Neuronal stem cell (in vitro differentiated cells): ENCODE measurements around the gene CCDC201.
"Not testable (repeated sequence)": the region's sequence is repeated elsewhere in the genome, so short reads cannot be mapped to it uniquely, and the experiment has no call there.

Source experiments
- DNase-seq: peaks from one replicate; pipeline ENCODE4 v3.0.0-alpha.2; 2013; ENCODE audit warnings: low spot score
- H2AFZ ChIP-seq: one replicate; pipeline ENCODE4 v1.6.1; 2013; ENCODE audit warnings: mild to moderate bottlenecking, low read length, inconsistent platforms
- H2AK5ac ChIP-seq: 2 replicates; pipeline ENCODE4 v1.6.1; 2013; ENCODE audit warnings: low read depth, mild to moderate bottlenecking, inconsistent platforms, low read length, moderate library complexity, mixed read lengths
- H2BK120ac ChIP-seq: 2 replicates; pipeline ENCODE4 v1.6.1; 2013; ENCODE audit warnings: low read depth, mild to moderate bottlenecking, inconsistent platforms, low read length, moderate library complexity, mixed read lengths
- H2BK12ac ChIP-seq: one replicate; pipeline ENCODE4 v1.6.1; 2013; ENCODE audit warnings: low read length, inconsistent platforms
- H2BK15ac ChIP-seq: 2 replicates; pipeline ENCODE4 v1.6.1; 2013; ENCODE audit warnings: mild to moderate bottlenecking, low read length, inconsistent platforms, mixed read lengths
- H2BK5ac ChIP-seq: one replicate; pipeline ENCODE4 v1.6.1; 2013; ENCODE audit warnings: inconsistent platforms, mild to moderate bottlenecking, low read length, moderate library complexity
- H3K14ac ChIP-seq: one replicate; pipeline ENCODE4 v1.6.1; 2013; ENCODE audit warnings: low read length, inconsistent platforms
- H3K18ac ChIP-seq: 2 replicates; pipeline ENCODE4 v1.6.1; 2013; ENCODE audit warnings: low read length, inconsistent platforms
- H3K23ac ChIP-seq: 2 replicates; pipeline ENCODE4 v1.6.1; 2013; ENCODE audit warnings: low read depth, mild to moderate bottlenecking, mixed read lengths, low read length, inconsistent platforms; ENCODE audit not compliant: poor library complexity
- H3K27ac ChIP-seq: replicated peaks from 3 replicates; pipeline ENCODE4 v1.5.1; 2013; ENCODE audit warnings: low read length, inconsistent platforms
- H3K27me3 ChIP-seq, 3 experiments: 2 replicates each; pipeline ENCODE4 v1.6.1; 2013; ENCODE audit warnings: low read length in 3 of 3, mild to moderate bottlenecking in 2 of 3, inconsistent platforms in 1 of 3, low read depth in 1 of 3, mixed read lengths in 1 of 3, moderate library complexity in 1 of 3; ENCODE audit not compliant: control insufficient read depth in 3 of 3, insufficient read depth in 3 of 3
- H3K36me3 ChIP-seq, 2 donors: replicated peaks in 1 of 2; 2 replicates each; pipeline ENCODE4 v1.6.1; 2013; ENCODE audit warnings: low read length in 2 of 2; ENCODE audit not compliant: control insufficient read depth in 2 of 2, insufficient read depth in 2 of 2
- H3K4ac ChIP-seq: 2 replicates; pipeline ENCODE4 v1.6.1; 2013; ENCODE audit warnings: inconsistent platforms, mild to moderate bottlenecking, low read length, moderate library complexity
- H3K4me1 ChIP-seq, 2 donors: 1 replicate in 1 of 2; 2 replicates in 1 of 2; pipeline ENCODE4 v1.6.1; 2013; ENCODE audit warnings: low read length in 2 of 2, low read depth in 1 of 2; ENCODE audit not compliant: control insufficient read depth in 2 of 2, insufficient read depth in 1 of 2
- H3K4me2 ChIP-seq: one replicate; pipeline ENCODE4 v1.6.1; 2013; ENCODE audit warnings: mild to moderate bottlenecking, low read length, inconsistent platforms; ENCODE audit not compliant: insufficient read depth, poor library complexity, severe bottlenecking
- H3K4me3 ChIP-seq, 2 donors: 2 replicates each; pipeline ENCODE4 v1.5.1; 2013; ENCODE audit warnings: low read length in 2 of 2, mild to moderate bottlenecking in 2 of 2, inconsistent platforms in 1 of 2, moderate library complexity in 1 of 2
- H3K79me1 ChIP-seq: one replicate; pipeline ENCODE4 v1.6.1; 2013; ENCODE audit warnings: low read depth, mild to moderate bottlenecking, inconsistent platforms, low read length, moderate library complexity
- H3K9ac ChIP-seq: one replicate; pipeline ENCODE4 v1.6.1; 2013; ENCODE audit warnings: mild to moderate bottlenecking, low read depth, low read length, inconsistent platforms; ENCODE audit not compliant: poor library complexity
- H3K9me3 ChIP-seq, 2 donors: replicated peaks in 1 of 2; 2 replicates each; pipeline versions ENCODE3 to v1.6.1; 2013; ENCODE audit warnings: low read length in 2 of 2, mild to moderate bottlenecking in 2 of 2, inconsistent platforms in 1 of 2, low read depth in 1 of 2, mixed read lengths in 1 of 2, moderate library complexity in 1 of 2; ENCODE audit not compliant: control insufficient read depth in 2 of 2, insufficient read depth in 1 of 2
- H4K8ac ChIP-seq: one replicate; pipeline ENCODE4 v1.6.1; 2013; ENCODE audit warnings: low read depth, mild to moderate bottlenecking, inconsistent platforms, low read length, moderate library complexity
- H4K91ac ChIP-seq: one replicate; pipeline ENCODE4 v1.6.1; 2013; ENCODE audit warnings: low read length, low read depth, mild to moderate bottlenecking, inconsistent platforms; ENCODE audit not compliant: poor library complexity
- WGBS, 2 donors: extraction: QIAGEN DNeasy Blood & Tissue Kit; methylation state at CpG; one replicate each; pipeline ENCODE4 v1.1.7; 2013; ENCODE audit warnings: missing lambda C conversion rate in 2 of 2, mixed read lengths in 1 of 2; ENCODE audit not compliant: insufficient read length in 2 of 2, insufficient replicate concordance in 1 of 2; ENCODE audit errors: extremely low coverage in 2 of 2; 5-methylcytosine and 5-hydroxymethylcytosine counted together

Gene CCDC201

DNA sequence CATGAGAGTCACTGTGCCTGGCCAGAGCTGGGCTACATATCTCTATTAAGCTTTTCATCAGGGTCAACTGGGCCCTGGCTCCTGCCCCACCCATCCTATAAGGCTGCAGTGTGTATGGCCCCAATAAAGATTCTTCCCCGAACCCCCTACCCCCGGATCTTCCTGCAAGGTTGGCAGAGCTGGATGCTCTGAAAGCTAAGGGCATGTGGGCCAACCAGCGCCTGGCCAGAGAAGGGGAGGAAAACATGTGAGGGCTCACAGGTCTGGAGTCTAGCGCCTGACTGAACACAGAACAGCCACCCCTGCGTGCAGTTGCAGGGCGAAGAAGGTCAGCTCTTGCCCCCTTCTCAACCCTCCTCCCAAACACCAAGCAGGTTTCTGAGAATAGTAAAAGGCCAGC lies 24.1 kb downstream of the CCDC201 start:
- not testable (repeated sequence) for H2BK5ac ChIP-seq, H3K4me1 ChIP-seq, H3K4me2 ChIP-seq, H3K36me3 ChIP-seq, H3K4ac ChIP-seq, H3K27ac ChIP-seq, H3K23ac ChIP-seq, H3K9me3 ChIP-seq, H3K79me1 ChIP-seq, H3K4me3 ChIP-seq, H2AK5ac ChIP-seq, H2BK12ac ChIP-seq, H3K9ac ChIP-seq, H2BK15ac ChIP-seq, H2AFZ ChIP-seq, H4K91ac ChIP-seq, H4K8ac ChIP-seq, H3K14ac ChIP-seq, H2BK120ac ChIP-seq, DNase-seq, H3K27me3 ChIP-seq, H3K18ac ChIP-seq
- WGBS, 2 donors: no CpG with 5 or more reads among the region's 6 CpGs

DNA sequence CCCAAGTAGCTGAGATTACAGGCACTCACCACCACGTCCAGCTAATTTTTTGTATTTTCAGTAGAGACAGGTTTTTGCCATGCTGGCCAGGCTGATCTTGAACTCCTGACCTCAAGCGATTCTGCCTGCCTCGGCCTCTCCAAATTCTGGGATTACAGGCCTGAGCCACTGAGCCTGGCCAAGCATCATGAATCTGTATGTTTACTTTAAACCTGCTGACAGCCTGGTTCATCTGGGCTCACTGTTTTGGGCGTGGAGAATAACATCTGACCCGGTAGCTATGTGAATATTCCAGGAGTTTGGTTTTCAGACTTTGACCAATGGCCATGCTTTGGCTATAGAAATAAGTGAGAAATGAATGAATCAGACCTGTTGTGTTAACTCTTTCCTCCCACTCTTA lies 26.3 kb downstream of the CCDC201 start:
- H3K9ac ChIP-seq, H3K9me3 ChIP-seq, H4K91ac ChIP-seq, H2AK5ac ChIP-seq, H2BK15ac ChIP-seq, H3K14ac ChIP-seq, H3K27ac ChIP-seq, H3K27me3 ChIP-seq, H2BK120ac ChIP-seq, DNase-seq, H3K4me2 ChIP-seq, H2BK12ac ChIP-seq, H3K4me3 ChIP-seq, H2AFZ ChIP-seq, H4K8ac ChIP-seq, H3K79me1 ChIP-seq, H3K23ac ChIP-seq, H3K18ac ChIP-seq, H3K4ac ChIP-seq, H3K36me3 ChIP-seq, H3K4me1 ChIP-seq, H2BK5ac ChIP-seq: not testable (repeated sequence)
- no CpG with 5 or more reads among the region's 5 CpGs for WGBS, 2 donors

DNA sequence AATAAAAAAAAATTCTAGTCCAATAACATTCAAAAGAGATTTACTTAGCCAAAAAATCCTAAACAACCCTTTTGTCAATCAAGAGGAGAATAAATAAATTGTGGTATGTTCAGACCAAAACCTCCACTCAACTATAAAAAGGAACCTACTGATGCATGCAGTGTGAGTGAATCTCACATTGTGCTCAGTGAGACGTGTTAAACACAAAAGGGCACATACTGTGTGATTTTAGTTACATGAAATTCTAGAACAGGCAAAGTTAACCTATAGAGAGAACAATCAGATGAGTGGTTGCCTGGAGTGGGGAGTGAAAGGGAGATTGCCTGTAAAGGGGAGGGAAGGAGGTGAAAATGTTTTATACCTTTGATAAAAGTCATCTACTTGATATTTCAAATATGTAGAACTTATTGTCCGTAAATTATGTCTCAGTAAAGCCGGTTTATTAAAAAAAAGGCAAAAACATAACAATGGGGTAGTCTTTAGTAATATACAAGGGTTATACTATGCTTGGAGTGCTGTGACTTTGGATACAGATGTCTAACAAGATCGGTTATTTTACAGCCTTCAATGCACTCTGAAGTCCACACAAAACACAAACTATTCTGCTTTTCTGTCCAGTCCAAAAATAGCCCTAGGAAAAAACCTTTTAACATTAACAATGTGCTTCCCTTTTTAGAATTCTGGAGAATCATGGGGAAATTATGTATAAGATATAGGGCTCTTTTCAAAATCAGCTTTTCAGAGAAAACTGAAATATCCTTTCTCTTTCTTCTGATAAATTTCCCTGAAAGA lies 30.8 kb downstream of the CCDC201 start:
- not testable (repeated sequence) for H3K9ac ChIP-seq, H3K36me3 ChIP-seq, DNase-seq, H4K91ac ChIP-seq, H3K23ac ChIP-seq, H3K4me1 ChIP-seq, H3K4me2 ChIP-seq, H3K27ac ChIP-seq, H3K14ac ChIP-seq, H3K4me3 ChIP-seq, H2BK15ac ChIP-seq, H3K79me1 ChIP-seq, H3K9me3 ChIP-seq, H2AFZ ChIP-seq, H3K4ac ChIP-seq, H4K8ac ChIP-seq, H3K27me3 ChIP-seq, H3K18ac ChIP-seq, H2BK5ac ChIP-seq, H2BK120ac ChIP-seq, H2BK12ac ChIP-seq, H2AK5ac ChIP-seq
- WGBS, 2 donors: no CpG with 5 or more reads among the region's 4 CpGs

DNA sequence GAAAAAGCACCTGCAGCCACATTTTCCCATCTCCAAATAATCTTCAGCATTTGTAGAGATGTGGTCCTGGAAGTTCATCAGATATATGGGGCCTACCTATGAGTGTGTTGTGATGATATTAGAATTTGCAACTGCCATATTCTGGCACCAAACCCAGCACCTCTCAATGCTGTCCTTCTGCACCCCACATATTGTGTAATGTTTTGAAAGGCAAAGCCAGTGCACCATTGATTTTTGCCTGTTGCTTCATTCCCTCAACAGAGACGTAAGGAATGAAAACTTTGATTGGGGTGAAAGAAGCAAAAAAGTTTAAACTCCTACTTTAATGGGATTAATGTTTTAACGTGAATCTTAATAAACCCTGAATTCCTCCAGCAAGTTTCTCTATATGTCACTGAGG lies 34.0 kb downstream of the CCDC201 start:
- H2BK120ac ChIP-seq, H3K4me2 ChIP-seq, H3K27ac ChIP-seq, H3K27me3 ChIP-seq, H3K36me3 ChIP-seq, DNase-seq, H2BK12ac ChIP-seq, H2BK15ac ChIP-seq, H3K18ac ChIP-seq, H3K4me3 ChIP-seq, H3K4me1 ChIP-seq, H3K9me3 ChIP-seq, H3K9ac ChIP-seq, H3K23ac ChIP-seq, H2AK5ac ChIP-seq, H4K8ac ChIP-seq, H3K14ac ChIP-seq, H2AFZ ChIP-seq, H3K79me1 ChIP-seq, H3K4ac ChIP-seq, H4K91ac ChIP-seq, H2BK5ac ChIP-seq: not testable (repeated sequence)
- no CpG with 5 or more reads among the region's 2 CpGs for WGBS, 2 donors
